HCT116 (cell line): Measurements from ENCODE around the gene IGSF23. TPM values are rescaled to one million over a fixed set of nuclear protein-coding genes. Genes with fewer than 3 reads are reported as not detected.
"Not testable (repeated sequence)": the region's sequence is repeated elsewhere in the genome, so short reads cannot be mapped to it uniquely, and the experiment has no call there.

ENCODE experiments used
- ATAC-seq: fragments of 200-7000 bp; cut with Tn5 transposase; 2 replicates; pipeline ENCODE4 v1.9.1; 2020; ENCODE audit warnings: mild to moderate bottlenecking, moderate library complexity
- BruUV-seq: library from RNA; stranded (reverse); fragments of 400-500 nt; replicated peaks from 2 replicates; lab custom pipeline; 2021; lab: Mats Ljungman, UMichigan
- CTCF ChIA-PET: fragments of 300-600 bp; sonication (Branson Sonifier 250); formaldehyde crosslinking; loops from one replicate; lab custom pipeline; 2021; ENCODE audit warnings: antibody characterized with exemption; lab: Charles Lee
- POLR2A ChIA-PET: fragments of 300-600, 350-600 bp; sonication (Branson Sonifier 250); formaldehyde crosslinking; loops from one replicate; lab custom pipeline; 2021; ENCODE audit warnings: antibody characterized with exemption; lab: Charles Lee
- RAD21 ChIA-PET, 2 experiments: fragments of 300-600 bp; sonication (Branson Sonifier 250); formaldehyde crosslinking; loops; one replicate each; lab custom pipeline; 2023; ENCODE audit warnings: low total read pairs in 2 of 2; ENCODE audit not compliant: uncharacterized antibody in 2 of 2, unreplicated experiment in 2 of 2, low non-redundant PET in 1 of 2; lab: Charles Lee
- DNase-seq: peaks from one replicate; pipeline ENCODE4 v3.0.0-alpha.2; 2010; ENCODE audit warnings: low read depth, low spot score
- H2AFZ ChIP-seq: fragments of 200-600 bp; shearing (Covaris generic), sonication (generic); 2 replicates; pipeline ENCODE4 v1.6.1; 2017; ENCODE audit warnings: low read depth, mixed run types, mixed read lengths, antibody characterized with exemption, low read length; ENCODE audit not compliant: poor library complexity, severe bottlenecking
- H3K27ac ChIP-seq: 2 replicates; pipeline ENCODE4 v1.5.1; 2012; ENCODE audit warnings: low read depth, low read length
- H3K27me3 ChIP-seq: fragments of 200-600 bp; sonication (generic); 2 replicates; pipeline ENCODE4 v1.6.1; 2016; ENCODE audit warnings: mixed run types, low read length, mixed read lengths; ENCODE audit not compliant: insufficient read depth
- H3K36me3 ChIP-seq, 2 experiments: fragments of 200-500 bp in 1 of 2; fragments of 200-600 bp in 1 of 2; sonication (Bioruptor generic) in 1 of 2; sonication (generic) in 1 of 2; 2 replicates each; pipeline versions ENCODE4 v1.5.1 to v1.6.1; 2014 to 2016; ENCODE audit warnings: low read length in 2 of 2, inconsistent platforms in 1 of 2, mixed read lengths in 1 of 2, mixed run types in 1 of 2; ENCODE audit not compliant: insufficient read depth in 2 of 2, control insufficient read depth in 1 of 2
- H3K4me1 ChIP-seq, 2 experiments: fragments of 200-600 bp in 1 of 2; sonication (generic) in 1 of 2; 2 replicates each; pipeline versions ENCODE4 v1.5.1 to v1.6.1; 2012 to 2017; ENCODE audit warnings: low read length in 2 of 2, inconsistent platforms in 1 of 2, mild to moderate bottlenecking in 1 of 2, mixed read lengths in 1 of 2, mixed run types in 1 of 2, moderate library complexity in 1 of 2; ENCODE audit not compliant: insufficient read depth in 2 of 2, control insufficient read depth in 1 of 2
- H3K4me2 ChIP-seq: fragments of 200-600 bp; sonication (generic); 2 replicates; pipeline ENCODE4 v1.6.1; 2017; ENCODE audit warnings: mixed run types, low read length, mixed read lengths
- H3K4me3 ChIP-seq, 2 experiments: fragments of 200-600 bp in 1 of 2; sonication (generic) in 1 of 2; replicated peaks in 1 of 2; 2 replicates each; pipeline ENCODE4 v1.5.1; 2011 to 2016; ENCODE audit warnings: low read length in 2 of 2, control low read depth in 1 of 2, low read depth in 1 of 2, mild to moderate bottlenecking in 1 of 2, mixed read lengths in 1 of 2, mixed run types in 1 of 2
- H3K79me2 ChIP-seq: fragments of 200-600 bp; sonication (generic); 2 replicates; pipeline ENCODE4 v1.6.1; 2017; ENCODE audit warnings: mild to moderate bottlenecking, mixed run types, low read length, moderate library complexity, mixed read lengths; ENCODE audit not compliant: insufficient read depth
- H3K9ac ChIP-seq: fragments of 200-600 bp; sonication (generic); 2 replicates; pipeline ENCODE4 v1.6.1; 2016; ENCODE audit warnings: low read length, mixed read lengths
- H3K9me2 ChIP-seq: fragments of 200-600 bp; sonication (generic), shearing (Covaris generic); 2 replicates; pipeline ENCODE4 v1.6.1; 2017; ENCODE audit warnings: mixed run types, mild to moderate bottlenecking, moderate library complexity; ENCODE audit not compliant: insufficient read depth
- H3K9me3 ChIP-seq, 2 experiments: fragments of 200-500 bp in 1 of 2; fragments of 200-600 bp in 1 of 2; sonication (Bioruptor generic) in 1 of 2; sonication (generic) in 1 of 2; 2 replicates each; pipeline ENCODE4 v1.6.1; 2014 to 2017; ENCODE audit warnings: low read length in 2 of 2, mixed read lengths in 2 of 2, inconsistent platforms in 1 of 2, low read depth in 1 of 2, mild to moderate bottlenecking in 1 of 2, mixed run types in 1 of 2, moderate library complexity in 1 of 2; ENCODE audit not compliant: control insufficient read depth in 1 of 2, insufficient read depth in 1 of 2
- H4K20me1 ChIP-seq: fragments of 200-600 bp; sonication (generic), shearing (Covaris generic); 2 replicates; pipeline ENCODE4 v1.6.1; 2017; ENCODE audit warnings: mixed run types, mild to moderate bottlenecking, moderate library complexity; ENCODE audit not compliant: insufficient read depth
- CBX3 ChIP-seq: IDR thresholded peaks from 2 replicates; pipeline ENCODE4 v1.6.1; 2012; ENCODE audit warnings: low read depth
- CTCF ChIP-seq, 3 experiments: fragments of 200-600 bp in 1 of 3; sonication (generic) in 1 of 3; IDR thresholded peaks in 2 of 3; conservative IDR thresholded peaks in 1 of 3; 2 replicates each; pipeline ENCODE4 v1.5.1; 2012 to 2017; ENCODE audit warnings: low read depth in 2 of 3, low read length in 2 of 3, antibody characterized with exemption in 1 of 3, borderline replicate concordance in 1 of 3, control low read depth in 1 of 3, mild to moderate bottlenecking in 1 of 3, mixed read lengths in 1 of 3, mixed run types in 1 of 3, moderate library complexity in 1 of 3; ENCODE audit not compliant: insufficient read depth in 1 of 3
- FOSL1 ChIP-seq: IDR thresholded peaks from 2 replicates; pipeline ENCODE4 v1.6.1; 2012; ENCODE audit warnings: low read depth
- ZFX ChIP-seq: fragments of 450-650 bp; IDR thresholded peaks from 2 replicates; pipeline ENCODE4 v1.6.1; 2017
- intact Hi-C: fragments of 100-400 bp; cut with micrococcal nuclease; formaldehyde crosslinking; loops from 2 replicates; pipeline ENCODE4 v1.10.0; 2022
- total RNA-seq: library from RNA; stranded (reverse); gene quantifications from one replicate; pipeline ENCODE4 v1.2.1, GENCODE V29; 2021; ENCODE audit not compliant: unreplicated experiment

The IGSF23 gene
- total RNA-seq, 1 experiment from 2014 or later = not detected

GRCh38 chr19:44682807-44683206, 69.4 kb downstream of the IGSF23 start (continued):
- TF ChIP-seq CTCF (IDR thresholded peaks at IDR 0.05 in 2 of 3, conservative IDR thresholded peaks at IDR 0.05 in 1 of 3; ENCODE audit: borderline replicate concordance in 1 of 3, insufficient read depth in 1 of 3, low read depth in 2 of 3, low read length in 2 of 3) = no peak
- no peak for TF ChIP-seq FOSL1

GRCh38 chr19:44683434-44684210, 70.3 kb downstream of the IGSF23 start:
- H3K27me3 ChIP-seq = no peaks in the 10 kb centered on the region
- no peaks in the 10 kb centered on the region for H4K20me1 ChIP-seq
- no peaks in the 10 kb centered on the region for H3K9me3 ChIP-seq
- intact Hi-C loops = loop anchor here (10.0 kb wide), 1 partner anchor 161 kb away; the partner anchor contains the start of gene NECTIN2
- peaks cover 41 to 61% of the 10 kb centered on the region in 2 experiments for H3K4me1 ChIP-seq
- H2AFZ ChIP-seq = no peak overlapping the region
- ChIA-PET CTCF (no interaction called here), POLR2A (no interaction called here), RAD21 (no interaction called here)
- TF ChIP-seq ZFX (peak; percentile 10; the same call in 1 of the 2 replicates), CBX3 (no peak)
- H3K9me2 ChIP-seq = no peaks in the 10 kb centered on the region
- BruUV-seq = no TSS peak
- H3K9ac ChIP-seq = peak overlapping the region; percentile 3; the same call in 1 of the 2 replicates
- H3K4me3 ChIP-seq = no peak overlapping the region
- H3K27ac ChIP-seq = peak overlapping the region; percentile 69; the same call in 1 of the 2 replicates
- no peaks in the 10 kb centered on the region for H3K79me2 ChIP-seq
- peak overlapping the region; percentile 66; the same call in 1 of the 2 replicates for H3K4me2 ChIP-seq
- DNase-seq (no peak), ATAC-seq (peak; percentile 33)
- no peaks in the 10 kb centered on the region for H3K36me3 ChIP-seq

GRCh38 chr19:44684396-44684795, 71.0 kb downstream of the IGSF23 start:
- ATAC-seq, H3K27me3 ChIP-seq, H3K79me2 ChIP-seq, H3K9me2 ChIP-seq, DNase-seq, POLR2A ChIA-PET, CTCF ChIA-PET, H2AFZ ChIP-seq, RAD21 ChIA-PET, H3K36me3 ChIP-seq, H4K20me1 ChIP-seq, H3K9me3 ChIP-seq, H3K4me3 ChIP-seq: not testable (repeated sequence)
- Histone ChIP-seq H3K9ac (peak overlapping the region; percentile 40; the same call in 1 of the 2 replicates), H3K4me2 (peak overlapping the region; percentile 66), H3K27ac (peak overlapping the region; percentile 69), H3K4me1 (peaks cover 43 to 69% of the 10 kb centered on the region in 2 experiments)
- BruUV-seq = TSS peak; percentile 78
- intact Hi-C loops = loop anchor here (10.0 kb wide), 1 partner anchor 160 kb away; the partner anchor contains the start of gene NECTIN2
